CD4-positive, alpha-beta T cell (primary cell): ENCODE measurements around the gene DNMT3A. TPM values are rescaled to one million over a fixed set of nuclear protein-coding genes. Genes with fewer than 3 reads are reported as not detected.

Experiments used
- ATAC-seq: fragments of 200-7000 bp; cut with Tn5 transposase; one replicate; pipeline ENCODE4 v1.10.0; 2022; ENCODE audit warnings: mild to moderate bottlenecking; ENCODE audit not compliant: poor library complexity
- CTCF ChIA-PET: fragments of 350-600 bp; sonication (Branson Sonifier 250); formaldehyde crosslinking; loops from one replicate; lab custom pipeline; 2021; ENCODE audit warnings: antibody characterized with exemption, inconsistent platforms; lab: Charles Lee
- POLR2A ChIA-PET: fragments of 350-600 bp; sonication (Branson Sonifier 250); formaldehyde crosslinking; loops from one replicate; lab custom pipeline; 2021; ENCODE audit warnings: antibody characterized with exemption, inconsistent platforms; lab: Charles Lee
- DNase-seq, 14 experiments: peaks; one replicate each; pipeline ENCODE4 v3.0.0-alpha.2; 2013 to 2020; ENCODE audit warnings: mixed read lengths in 2 of 14
- H3K27ac ChIP-seq, 2 donors: one replicate each; pipeline versions ENCODE4 v1.5.1 to v1.7.0; 2013; ENCODE audit warnings: low read length in 2 of 2, low read depth in 1 of 2, mild to moderate bottlenecking in 1 of 2
- H3K27me3 ChIP-seq, 2 experiments: 1 replicate in 1 of 2; 2 replicates in 1 of 2; pipeline versions ENCODE4 v1.6.1 to v1.7.0; 2013; ENCODE audit warnings: low read length in 2 of 2, control low read depth in 1 of 2, mild to moderate bottlenecking in 1 of 2, moderate library complexity in 1 of 2; ENCODE audit not compliant: insufficient read depth in 2 of 2, control insufficient read depth in 1 of 2
- H3K36me3 ChIP-seq: one replicate; pipeline ENCODE4 v1.6.1; 2013; ENCODE audit warnings: low read length, control low read depth; ENCODE audit not compliant: insufficient read depth
- H3K4me1 ChIP-seq: one replicate; pipeline ENCODE4 v1.6.1; 2013; ENCODE audit warnings: low read length, control low read depth; ENCODE audit not compliant: insufficient read depth
- H3K4me3 ChIP-seq: one replicate; pipeline ENCODE4 v1.5.1; 2013; ENCODE audit warnings: mild to moderate bottlenecking, low read length, moderate library complexity
- H3K9me3 ChIP-seq, 2 experiments: 1 replicate in 1 of 2; 2 replicates in 1 of 2; pipeline versions ENCODE4 v1.6.1 to v1.7.0; 2013; ENCODE audit warnings: low read length in 2 of 2, mild to moderate bottlenecking in 2 of 2, control low read depth in 1 of 2, moderate library complexity in 1 of 2; ENCODE audit not compliant: control insufficient read depth in 1 of 2, insufficient read depth in 1 of 2
- H3K27ac Mint-ChIP-seq: one replicate; pipeline ENCODE4 v1.8.0; 2020; ENCODE audit warnings: mixed read lengths
- H3K27me3 Mint-ChIP-seq: one replicate; pipeline ENCODE4 v1.8.0; 2021; ENCODE audit warnings: mixed read lengths
- H3K36me3 Mint-ChIP-seq: one replicate; pipeline ENCODE4 v1.8.0; 2021; ENCODE audit warnings: low read depth, mixed read lengths
- H3K4me1 Mint-ChIP-seq: one replicate; pipeline ENCODE4 v1.8.0; 2021; ENCODE audit warnings: low read depth, mixed read lengths
- H3K4me3 Mint-ChIP-seq: one replicate; pipeline ENCODE4 v1.8.0; 2020; ENCODE audit warnings: mild to moderate bottlenecking, mixed read lengths
- H3K9me3 Mint-ChIP-seq: one replicate; pipeline ENCODE4 v1.8.0; 2020; ENCODE audit warnings: mixed read lengths
- CTCF ChIP-seq: fragments of 200-600 bp; IDR thresholded peaks from one replicate; pipeline ENCODE4 v1.8.0; 2022; ENCODE audit warnings: antibody characterized with exemption, mild to moderate bottlenecking
- intact Hi-C, 2 experiments: fragments of 100-400 bp; cut with DNase I in 1 of 2; cut with micrococcal nuclease in 1 of 2; formaldehyde crosslinking; loops; one replicate each; pipeline versions ENCODE4 v1.15.1 to v1.9.0; 2023 to 2025; cut with DNase I, micrococcal nuclease
- total RNA-seq, 174 experiments: library from RNA in 2 of 174; stranded (reverse) in 2 of 174; gene quantifications; one replicate each; pipeline ENCODE4 v1.2.3 and lab custom pipeline; 2021 to 2026

Gene DNMT3A
- total RNA-seq, 2 experiments from 2014 or later = 57.1 to 62.1 TPM

- POLR2A ChIA-PET = interaction anchor here (0.8 kb wide), 1 partner anchor 29 kb away, joined by 3 read pairs; no protein-coding TSS in a partner anchor
- H3K27ac ChIP-seq = no peak overlapping the region
- no peak for ATAC-seq
- H3K4me1 Mint-ChIP-seq = peaks cover 2% of the 10 kb centered on the region
- intact Hi-C loops = no loop called here
- no peak for TF ChIP-seq CTCF
- H3K4me3 Mint-ChIP-seq = no peak overlapping the region
- H3K9me3 ChIP-seq = no peaks in the 10 kb centered on the region
- no peak overlapping the region for H3K27ac Mint-ChIP-seq
- H3K9me3 Mint-ChIP-seq = no peaks in the 10 kb centered on the region
- H3K4me3 ChIP-seq = no peak overlapping the region
- peaks cover 91% of the 10 kb centered on the region for H3K36me3 ChIP-seq
- CTCF ChIA-PET = no interaction called here
- peaks cover 84% of the 10 kb centered on the region for H3K36me3 Mint-ChIP-seq
- no peak for DNase-seq
- no peaks in the 10 kb centered on the region for H3K27me3 Mint-ChIP-seq
- peaks cover under 1% of the 10 kb centered on the region for H3K4me1 ChIP-seq
- no peaks in the 10 kb centered on the region for H3K27me3 ChIP-seq
These were observed 97.7 kb downstream of the DNMT3A start for GRCh38 chr2:25243995-25244394.

GRCh38 chr2:25241452-25241851 lies 100.3 kb downstream of the DNMT3A start:
- CTCF ChIA-PET = interaction anchor here (0.6 to 1.7 kb wide), 2 partner anchors 12 to 812 kb away, joined by 3 to 4 read pairs; no protein-coding TSS in a partner anchor
- POLR2A ChIA-PET = interaction anchor here (1.7 to 2.4 kb wide), 2 partner anchors 11 to 35 kb away, joined by 5 to 7 read pairs; no protein-coding TSS in a partner anchor
- Mint-ChIP-seq H3K4me1 (no peaks in the 10 kb centered on the region), H3K36me3 (peaks cover 94% of the 10 kb centered on the region), H3K9me3 (no peaks in the 10 kb centered on the region), H3K27me3 (no peaks in the 10 kb centered on the region), H3K27ac (no peak overlapping the region), H3K4me3 (no peak overlapping the region)
- Histone ChIP-seq H3K36me3 (peaks cover 96% of the 10 kb centered on the region), H3K4me1 (no peaks in the 10 kb centered on the region), H3K9me3 (no peaks in the 10 kb centered on the region), H3K4me3 (no peak overlapping the region), H3K27ac (no peak overlapping the region), H3K27me3 (no peaks in the 10 kb centered on the region)
- DNase-seq = no peak
- ATAC-seq = no peak
- intact Hi-C loops = no loop called here
- TF ChIP-seq CTCF = no peak

- no peaks in the 10 kb centered on the region for H3K4me1 Mint-ChIP-seq
- no peaks in the 10 kb centered on the region for H3K4me1 ChIP-seq
- H3K4me3 ChIP-seq = no peak overlapping the region
- H3K36me3 ChIP-seq = peaks cover 96% of the 10 kb centered on the region
- TF ChIP-seq CTCF = no peak
- H3K9me3 Mint-ChIP-seq = no peaks in the 10 kb centered on the region
- CTCF ChIA-PET = no interaction called here
- H3K27me3 Mint-ChIP-seq = no peaks in the 10 kb centered on the region
- no peaks in the 10 kb centered on the region for H3K27me3 ChIP-seq
- no peak overlapping the region for H3K4me3 Mint-ChIP-seq
- intact Hi-C loops = no loop called here
- no peak overlapping the region for H3K27ac Mint-ChIP-seq
- POLR2A ChIA-PET = no interaction called here
- DNase-seq (no peak), ATAC-seq (no peak)
- H3K9me3 ChIP-seq = no peaks in the 10 kb centered on the region
- H3K27ac ChIP-seq = peak overlapping the region in 1 of 2 donors; percentile 25
- H3K36me3 Mint-ChIP-seq = peaks cover 91% of the 10 kb centered on the region
These were observed 101.1 kb downstream of the DNMT3A start for GRCh38 chr2:25240636-25241035.
